Measurements from ENCODE around the gene INTS15. TPM values are rescaled to one million over a fixed set of nuclear protein-coding genes. Genes with fewer than 3 reads are reported as not detected.

Gene INTS15
- total and polyA plus RNA-seq, 2 experiments from 2014 or later, result 7.0 to 27.0 TPM

- TF ChIP-seq ZNF462 (CRISPR knock-in tag; IDR thresholded peaks at IDR 0.05) (no peak), ZNF114 (CRISPR knock-in tag; IDR thresholded peaks at IDR 0.05) (no peak), CTCF (conservative IDR thresholded peaks at IDR 0.05; ENCODE audit: low read depth in 2 of 2) (no peak), JUNB (IDR thresholded peaks at IDR 0.05; ENCODE audit: unreplicated experiment) (no peak)
Observed at GRCh38 chr7:6650086-6650485, 60.3 kb downstream of the INTS15 start (continued).

GRCh38 chr7:6650521-6651011 is 60.7 kb downstream of the INTS15 start:
- no peaks in the 10 kb centered on the region; the same call in 1 of the 2 replicates for H4K20me1 ChIP-seq (replicated peaks; ENCODE audit: insufficient read depth)
- DNase-seq (ENCODE audit: low spot score) (no peak), ATAC-seq (no peak)
- H3K4me1 Mint-ChIP-seq, result no peaks in the 10 kb centered on the region
- no peak overlapping the region for H3K27ac ChIP-seq (ENCODE audit: low read depth)
- H3K27me3 Mint-ChIP-seq (ENCODE audit: insufficient read depth, low read depth, poor library complexity), result peaks cover 4% of the 10 kb centered on the region
- H3K27ac Mint-ChIP-seq, result no peak overlapping the region
- H3K9me3 Mint-ChIP-seq, result no peaks in the 10 kb centered on the region
- no peaks in the 10 kb centered on the region for H3F3A ChIP-seq (replicated peaks; ENCODE audit: low read depth)
- H2AFZ ChIP-seq, result no peak overlapping the region
- H3K36me3 Mint-ChIP-seq (ENCODE audit: low read depth), result peaks cover 27% of the 10 kb centered on the region
- no peaks in the 10 kb centered on the region for H3K4me1 ChIP-seq (ENCODE audit: insufficient read depth)
- H3K79me2 ChIP-seq (replicated peaks; ENCODE audit: insufficient read depth), result no peaks in the 10 kb centered on the region
- no peak overlapping the region for H3K4me3 Mint-ChIP-seq
- H3K4me2 ChIP-seq, result no peak overlapping the region
- H3K4me3 ChIP-seq, result no peak overlapping the region
- H3K27me3 ChIP-seq (ENCODE audit: insufficient read depth), result no peaks in the 10 kb centered on the region
- no peaks in the 10 kb centered on the region for H3K36me3 ChIP-seq (ENCODE audit: insufficient read depth)
- H3K9me2 ChIP-seq (ENCODE audit: insufficient read depth), result no peaks in the 10 kb centered on the region
- TF ChIP-seq STAT1 (IDR thresholded peaks at IDR 0.05; ENCODE audit: unreplicated experiment) (no peak), CREB1 (CRISPR knock-in tag; IDR thresholded peaks at IDR 0.05; ENCODE audit: low read depth) (no peak), ETS1 (IDR thresholded peaks at IDR 0.05) (no peak), REST (IDR thresholded peaks at IDR 0.05; ENCODE audit: unreplicated experiment) (no peak)

Data from GM23338 (cell line).